K562 (cell line): ENCODE measurements around the gene ARHGAP15. TPM values are rescaled to one million over a fixed set of nuclear protein-coding genes. Genes with fewer than 3 reads are reported as not detected.

Experiments used
- ATAC-seq: fragments of 200-7000 bp; cut with Tn5 transposase; 3 replicates; pipeline ENCODE4 v1.9.1; 2020; ENCODE audit warnings: moderate library complexity
- BruUV-seq: library from RNA; stranded (reverse); fragments of 400-500 nt; replicated peaks from 2 replicates; lab custom pipeline; 2021; lab: Mats Ljungman, UMichigan
- CTCF ChIA-PET: fragments of 300-600 bp; formaldehyde crosslinking; extraction: SDS; loops from one replicate; lab custom pipeline; 2021; ENCODE audit warnings: low intra/inter-chr PET ratio; lab: Yijun Ruan, JAX
- POLR2A ChIA-PET: fragments of 300-600, 350-650 bp; sonication (Branson Sonifier 250); formaldehyde crosslinking; extraction: SDS; loops from one replicate; lab custom pipeline; 2021; ENCODE audit warnings: antibody characterized with exemption, inconsistent platforms; lab: Yijun Ruan, JAX
- DNase-seq, 4 experiments: peaks; one replicate each; pipeline versions ENCODE4 v3.0.0 to v3.0.0-alpha.2; 2011 to 2018; ENCODE audit warnings: low spot score in 3 of 4, mixed read lengths in 3 of 4; ENCODE audit errors: extremely low read depth in 1 of 4
- FAIRE-seq: peaks from 2 replicates; lab custom pipeline; 2011; peaks lifted over from hg19 to GRCh38; lab: Jason Lieb, UNC
- H2AFZ ChIP-seq: 2 replicates; pipeline ENCODE4 v1.6.0; 2011; ENCODE audit warnings: low read depth, low read length, control low read depth, inconsistent platforms
- H3K27ac ChIP-seq: fragments of 200-600 bp; 3 replicates; pipeline ENCODE4 v1.8.0; 2011; ENCODE audit warnings: low read depth, mild to moderate bottlenecking, control low read depth, inconsistent platforms, low read length, moderate library complexity, mixed read lengths; ENCODE audit errors: extremely low read depth
- H3K27me3 ChIP-seq, 2 experiments: fragments of 300-600 bp in 1 of 2; 2 replicates in 1 of 2; 3 replicates in 1 of 2; pipeline versions ENCODE4 v1.6.0 to v1.8.0; 2011; ENCODE audit warnings: inconsistent platforms in 2 of 2, low read length in 2 of 2, mild to moderate bottlenecking in 1 of 2, mixed read lengths in 1 of 2, moderate library complexity in 1 of 2; ENCODE audit not compliant: control insufficient read depth in 2 of 2, insufficient read depth in 2 of 2
- H3K36me3 ChIP-seq: fragments of 300-600 bp; 3 replicates; pipeline ENCODE4 v1.8.0; 2011; ENCODE audit warnings: mild to moderate bottlenecking, low read length, inconsistent platforms; ENCODE audit not compliant: control insufficient read depth, insufficient read depth
- H3K4me1 ChIP-seq, 2 experiments: fragments of 200-600 bp in 1 of 2; replicated peaks in 1 of 2; 2 replicates in 1 of 2; 3 replicates in 1 of 2; pipeline versions ENCODE4 v1.5.1 to v1.8.0; 2011; ENCODE audit warnings: inconsistent platforms in 2 of 2, low read length in 2 of 2, mild to moderate bottlenecking in 1 of 2, mixed read lengths in 1 of 2, moderate library complexity in 1 of 2; ENCODE audit not compliant: control insufficient read depth in 2 of 2, insufficient read depth in 2 of 2
- H3K4me2 ChIP-seq: 2 replicates; pipeline ENCODE4 v1.6.1; 2011; ENCODE audit warnings: low read length, control low read depth, inconsistent platforms, mixed read lengths; ENCODE audit not compliant: insufficient read depth
- H3K4me3 ChIP-seq: fragments of 200-600 bp; sonication (generic), shearing (Covaris generic); 2 replicates; pipeline ENCODE4 v1.5.1; 2016; ENCODE audit warnings: control low read depth, inconsistent platforms
- H3K79me2 ChIP-seq: fragments of 200-600 bp; 3 replicates; pipeline ENCODE4 v1.8.0; 2011; ENCODE audit warnings: low read length, inconsistent platforms; ENCODE audit not compliant: control insufficient read depth, insufficient read depth
- H3K9ac ChIP-seq, 2 experiments: 2 replicates each; pipeline versions ENCODE4 v1.6.0 to v1.6.1; 2011; ENCODE audit warnings: low read depth in 2 of 2, low read length in 2 of 2, control low read depth in 1 of 2, inconsistent platforms in 1 of 2, mild to moderate bottlenecking in 1 of 2, mixed read lengths in 1 of 2; ENCODE audit not compliant: insufficient read depth in 1 of 2
- H3K9me1 ChIP-seq: one replicate; pipeline ENCODE4 v1.6.0; 2011; ENCODE audit warnings: inconsistent platforms, mild to moderate bottlenecking, low read length, moderate library complexity; ENCODE audit not compliant: control insufficient read depth, insufficient read depth
- H3K9me3 ChIP-seq: replicated peaks from 2 replicates; pipeline ENCODE4 v1.5.1; 2011; ENCODE audit warnings: low read depth, low read length, inconsistent platforms; ENCODE audit not compliant: control insufficient read depth, insufficient read depth
- H4K20me1 ChIP-seq: replicated peaks from 2 replicates; pipeline ENCODE4 v1.6.1; 2011; ENCODE audit warnings: low read length, inconsistent platforms, mixed read lengths; ENCODE audit not compliant: control insufficient read depth, insufficient read depth
- ATF6 ChIP-seq: sonication (generic); formaldehyde crosslinking; IDR thresholded peaks from 2 replicates; pipeline ENCODE4 v1.4.0; 2020; ENCODE audit warnings: mild to moderate bottlenecking, missing genetic modification reagents
- BRCA1 ChIP-seq, 2 experiments: fragments of 450-650 bp in 1 of 2; sonication (generic) in 1 of 2; formaldehyde crosslinking in 1 of 2; IDR thresholded peaks; 2 replicates each; pipeline versions ENCODE4 v1.5.0 to v1.6.1; 2017 to 2020; ENCODE audit warnings: mild to moderate bottlenecking in 1 of 2, missing genetic modification reagents in 1 of 2
- CEBPG ChIP-seq, 3 experiments: fragments of 200-800 bp in 1 of 3; sonication (Bioruptor generic) in 1 of 3; sonication (generic) in 1 of 3; formaldehyde crosslinking in 1 of 3; IDR thresholded peaks in 2 of 3; conservative IDR thresholded peaks in 1 of 3; 2 replicates each; pipeline versions ENCODE4 v1.6.1 to v1.8.0; 2016 to 2022; ENCODE audit warnings: missing compliant biosample characterization in 2 of 3, missing genetic modification characterization in 2 of 3, mild to moderate bottlenecking in 1 of 3, missing genetic modification reagents in 1 of 3
- GATAD2A ChIP-seq: fragments of 450-650 bp; IDR thresholded peaks from 2 replicates; pipeline ENCODE4 v1.6.1; 2017
- GTF2E2 ChIP-seq: fragments of 200-800 bp; sonication (Bioruptor generic); IDR thresholded peaks from 2 replicates; pipeline ENCODE4 v1.6.1; 2016; ENCODE audit warnings: missing genetic modification characterization, missing compliant biosample characterization
- HINFP ChIP-seq: fragments of 450-650 bp; conservative IDR thresholded peaks from 2 replicates; pipeline ENCODE4 v1.6.1; 2016; ENCODE audit warnings: missing genetic modification characterization, low read depth, mild to moderate bottlenecking, control low read depth, missing compliant biosample characterization
- HNRNPUL1 ChIP-seq: fragments of 200-400 bp; formaldehyde crosslinking; IDR thresholded peaks from 2 replicates; pipeline ENCODE4 v1.6.1; 2017; ENCODE audit warnings: low read length
- IRF1 ChIP-seq: sonication (generic); formaldehyde crosslinking; IDR thresholded peaks from 2 replicates; pipeline ENCODE4 v1.8.0; 2022; ENCODE audit warnings: missing genetic modification reagents, mild to moderate bottlenecking, borderline replicate concordance
- SAFB ChIP-seq: fragments of 200-400 bp; formaldehyde crosslinking; IDR thresholded peaks from 2 replicates; pipeline ENCODE4 v1.6.1; 2017; ENCODE audit warnings: low read depth, low read length, borderline replicate concordance
- SP1 ChIP-seq: sonication (generic); formaldehyde crosslinking; IDR thresholded peaks from 2 replicates; pipeline ENCODE4 v1.8.1; 2022; ENCODE audit warnings: mild to moderate bottlenecking, missing genetic modification reagents
- ZNF121 ChIP-seq: sonication (generic); formaldehyde crosslinking; conservative IDR thresholded peaks from 2 replicates; pipeline ENCODE4 v1.8.0; 2022; ENCODE audit warnings: missing genetic modification reagents
- ZNF133 ChIP-seq: fragments of 250-450 bp; sonication (Bioruptor Pico); IDR thresholded peaks from 2 replicates; pipeline ENCODE4 v1.4.0; 2020; ENCODE audit warnings: mild to moderate bottlenecking
- ZNF76 ChIP-seq: fragments of 250-450 bp; sonication (Bioruptor Pico); IDR thresholded peaks from 2 replicates; pipeline ENCODE4 v1.4.0; 2020; ENCODE audit warnings: mild to moderate bottlenecking, moderate library complexity, borderline replicate concordance
- WGBS: fragments of 100-300 bp; shearing (Covaris generic); methylation state at CpG from one replicate; pipeline ENCODE4 v1.1.6; 2016; ENCODE audit warnings: low coverage, mixed read lengths; ENCODE audit not compliant: insufficient coverage; ENCODE audit errors: missing lambda C conversion rate; 5-methylcytosine and 5-hydroxymethylcytosine counted together
- in situ Hi-C: fragments of 300-500 bp; cut with MboI; formaldehyde crosslinking; loops from 4 replicates; pipeline ENCODE4 v1.15.0; 2018; ENCODE audit warnings: inconsistent platforms, mixed read lengths
- intact Hi-C: fragments of 100-400 bp; cut with micrococcal nuclease; formaldehyde crosslinking; loops from 2 replicates; pipeline ENCODE4 v1.14.2; 2022
- polyA plus RNA-seq, 8 experiments: library from polyadenylated mRNA; depleted of rRNA in 4 of 8; stranded (reverse) in 5 of 8; unstranded in 3 of 8; fragments of >200 nt; fragmentation: Nextera tagmentation in 2 of 8; fragmentation: Illumina TruSeq in 1 of 8; extraction: Ambion mirVana in 2 of 8; extraction: Trizol in 1 of 8; gene quantifications; 2 replicates each; pipeline versions ENCODE4 v1.2.1 to v1.2.3, GENCODE V29; 2011 to 2014; ENCODE audit warnings: inconsistent platforms in 1 of 8, missing spikeins in 1 of 8
- total RNA-seq, 7 experiments: library from RNA; depleted of rRNA in 6 of 7; stranded (reverse); fragments of >200 nt in 6 of 7; fragmentation: Illumina TruSeq in 2 of 7; extraction: Trizol in 2 of 7; gene quantifications; 2 replicates each; pipeline versions ENCODE4 v1.2.1 to v1.2.3, GENCODE V29; 2011 to 2021; ENCODE audit warnings: low replicate concordance in 1 of 7
- TF ChIP-seq, protein P1 (sequence below): fragments of 450-650 bp; formaldehyde crosslinking; IDR thresholded peaks from 2 replicates; pipeline ENCODE4 v1.4.0; 2020; ENCODE audit warnings: mild to moderate bottlenecking, moderate library complexity

Gene ARHGAP15
- total and polyA plus RNA-seq, 9 of the 15 experiments (the other 6 are each of a cell fraction or from before 2014, with no cell fraction given), result 1.5 to 17.9 (median 7.9) TPM

- in situ Hi-C loops, result no loop called here
- TF ChIP-seq IRF1 (CRISPR knock-in tag) (no peak), HINFP (no peak), SP1 (CRISPR knock-in tag) (no peak), CEBPG (CRISPR knock-in tag; IDR thresholded peaks at IDR 0.05) (no peak), CEBPG (tag; conservative IDR thresholded peaks at IDR 0.05 in 1 of 2, IDR thresholded peaks at IDR 0.05 in 1 of 2) (no peak), ATF6 (no peak), HNRNPUL1 (no peak), GTF2E2 (tag) (no peak), ZNF133 (no peak), SAFB (no peak), ZNF121 (CRISPR knock-in tag) (no peak), BRCA1 (IDR thresholded peaks at IDR 0.05) (no peak), BRCA1 (CRISPR knock-in tag; IDR thresholded peaks at IDR 0.05) (no peak), GATAD2A (no peak), ZNF76 (CRISPR knock-in tag) (no peak)
- TF ChIP-seq, protein P1, sequence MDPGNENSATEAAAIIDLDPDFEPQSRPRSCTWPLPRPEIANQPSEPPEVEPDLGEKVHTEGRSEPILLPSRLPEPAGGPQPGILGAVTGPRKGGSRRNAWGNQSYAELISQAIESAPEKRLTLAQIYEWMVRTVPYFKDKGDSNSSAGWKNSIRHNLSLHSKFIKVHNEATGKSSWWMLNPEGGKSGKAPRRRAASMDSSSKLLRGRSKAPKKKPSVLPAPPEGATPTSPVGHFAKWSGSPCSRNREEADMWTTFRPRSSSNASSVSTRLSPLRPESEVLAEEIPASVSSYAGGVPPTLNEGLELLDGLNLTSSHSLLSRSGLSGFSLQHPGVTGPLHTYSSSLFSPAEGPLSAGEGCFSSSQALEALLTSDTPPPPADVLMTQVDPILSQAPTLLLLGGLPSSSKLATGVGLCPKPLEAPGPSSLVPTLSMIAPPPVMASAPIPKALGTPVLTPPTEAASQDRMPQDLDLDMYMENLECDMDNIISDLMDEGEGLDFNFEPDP (CRISPR knock-in tag), result no peak
These were observed 486.3 kb downstream of the ARHGAP15 start for GRCh38 chr2:143615562-143615961.

More at GRCh38 chr2:143615562-143615961, 486.3 kb downstream of the ARHGAP15 start:
- Histone ChIP-seq H3K9me1 (no peaks in the 10 kb centered on the region), H3K9ac (no peak overlapping the region), H3K27ac (no peak overlapping the region), H3K9me3 (no peaks in the 10 kb centered on the region), H4K20me1 (no peaks in the 10 kb centered on the region), H3K4me1 (no peaks in the 10 kb centered on the region), H3K4me3 (no peak overlapping the region), H3K79me2 (no peaks in the 10 kb centered on the region), H2AFZ (no peak overlapping the region), H3K36me3 (no peaks in the 10 kb centered on the region), H3K27me3 (no peaks in the 10 kb centered on the region), H3K4me2 (no peak overlapping the region)
- WGBS, result 23% methylated on average over 4 of the region's 4 CpGs
- POLR2A ChIA-PET, result interaction anchor here (0.6 kb wide), 1 partner anchor 88 kb away, joined by 3 read pairs; no protein-coding TSS in a partner anchor
- no peak for DNase-seq
- intact Hi-C loops, result no loop called here
- CTCF ChIA-PET, result no interaction called here
- no peak for ATAC-seq
- no TSS peak for BruUV-seq
- no peak for FAIRE-seq
